Measurements from ENCODE around the gene SLC66A1.

SLC66A1 gene

DNA sequence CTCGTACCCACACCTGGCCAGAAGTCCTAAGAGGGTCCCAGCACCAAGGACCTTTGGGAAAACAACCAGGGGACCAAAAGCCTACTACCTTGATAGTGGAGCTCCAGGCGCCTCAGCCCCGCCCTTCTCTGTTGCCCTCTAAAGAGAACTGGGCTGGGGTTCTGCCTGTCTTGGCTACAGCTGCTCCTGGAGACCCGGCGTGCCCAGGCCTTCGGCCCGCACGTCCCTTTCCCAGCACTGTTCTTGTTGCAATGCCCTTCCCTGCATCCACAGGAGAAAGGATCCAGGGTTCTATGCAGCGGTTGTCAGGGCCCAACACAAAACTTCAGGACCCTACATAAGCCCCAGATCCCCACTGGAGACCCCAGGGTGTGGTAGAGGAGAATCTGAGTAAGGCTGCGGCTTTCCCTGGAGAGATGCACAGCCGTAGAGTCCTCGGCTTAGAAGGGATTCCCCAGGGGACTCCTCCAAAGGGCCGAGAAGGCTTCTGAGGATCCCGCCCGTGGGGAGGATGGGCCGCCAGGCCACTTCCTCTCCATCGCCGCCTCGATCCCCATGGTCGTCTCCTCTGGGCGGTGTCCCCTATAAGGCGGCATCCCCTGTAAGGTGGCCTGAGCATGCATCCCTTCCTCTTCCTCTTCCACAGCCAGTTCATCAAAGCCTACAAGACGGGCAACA, 12.0 kb downstream of the SLC66A1 start:
- TF ChIP-seq, protein P1, sequence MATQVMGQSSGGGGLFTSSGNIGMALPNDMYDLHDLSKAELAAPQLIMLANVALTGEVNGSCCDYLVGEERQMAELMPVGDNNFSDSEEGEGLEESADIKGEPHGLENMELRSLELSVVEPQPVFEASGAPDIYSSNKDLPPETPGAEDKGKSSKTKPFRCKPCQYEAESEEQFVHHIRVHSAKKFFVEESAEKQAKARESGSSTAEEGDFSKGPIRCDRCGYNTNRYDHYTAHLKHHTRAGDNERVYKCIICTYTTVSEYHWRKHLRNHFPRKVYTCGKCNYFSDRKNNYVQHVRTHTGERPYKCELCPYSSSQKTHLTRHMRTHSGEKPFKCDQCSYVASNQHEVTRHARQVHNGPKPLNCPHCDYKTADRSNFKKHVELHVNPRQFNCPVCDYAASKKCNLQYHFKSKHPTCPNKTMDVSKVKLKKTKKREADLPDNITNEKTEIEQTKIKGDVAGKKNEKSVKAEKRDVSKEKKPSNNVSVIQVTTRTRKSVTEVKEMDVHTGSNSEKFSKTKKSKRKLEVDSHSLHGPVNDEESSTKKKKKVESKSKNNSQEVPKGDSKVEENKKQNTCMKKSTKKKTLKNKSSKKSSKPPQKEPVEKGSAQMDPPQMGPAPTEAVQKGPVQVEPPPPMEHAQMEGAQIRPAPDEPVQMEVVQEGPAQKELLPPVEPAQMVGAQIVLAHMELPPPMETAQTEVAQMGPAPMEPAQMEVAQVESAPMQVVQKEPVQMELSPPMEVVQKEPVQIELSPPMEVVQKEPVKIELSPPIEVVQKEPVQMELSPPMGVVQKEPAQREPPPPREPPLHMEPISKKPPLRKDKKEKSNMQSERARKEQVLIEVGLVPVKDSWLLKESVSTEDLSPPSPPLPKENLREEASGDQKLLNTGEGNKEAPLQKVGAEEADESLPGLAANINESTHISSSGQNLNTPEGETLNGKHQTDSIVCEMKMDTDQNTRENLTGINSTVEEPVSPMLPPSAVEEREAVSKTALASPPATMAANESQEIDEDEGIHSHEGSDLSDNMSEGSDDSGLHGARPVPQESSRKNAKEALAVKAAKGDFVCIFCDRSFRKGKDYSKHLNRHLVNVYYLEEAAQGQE (IDR thresholded peaks at IDR 0.05; ENCODE audit: insufficient read depth in 1 of 2, low read depth in 2 of 2, low read length in 2 of 2) = no peak
- TF ChIP-seq FOXP2 (optimal IDR thresholded peaks at IDR 0.05; ENCODE audit: borderline replicate concordance, extremely low read depth, extremely low read length, insufficient read depth) = no peak
- no peak for TF ChIP-seq POLR2AphosphoS5 (IDR thresholded peaks at IDR 0.05; ENCODE audit: low read depth, low read length)
- TF ChIP-seq SIN3A (IDR thresholded peaks at IDR 0.05; ENCODE audit: borderline replicate concordance, insufficient read depth, low read length) = no peak
- TF ChIP-seq TAF1 (IDR thresholded peaks at IDR 0.05; ENCODE audit: borderline replicate concordance, insufficient read depth, low read length) = no peak

DNA sequence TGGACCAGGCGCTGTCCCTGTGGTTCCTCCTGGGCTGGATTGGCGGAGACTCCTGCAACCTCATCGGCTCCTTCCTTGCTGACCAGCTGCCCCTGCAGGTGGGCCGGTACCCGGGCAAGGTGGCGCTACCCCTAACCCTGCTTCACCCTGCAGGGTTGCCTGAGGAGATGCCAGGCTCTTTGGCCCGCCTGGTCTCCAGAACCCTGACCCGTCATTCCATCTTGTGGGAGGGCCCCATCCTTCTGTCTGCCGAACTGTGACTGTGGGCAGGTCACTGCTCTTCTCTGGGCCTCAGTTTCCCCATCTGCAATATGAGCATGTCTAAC, 12.5 kb downstream of the SLC66A1 start:
- TF ChIP-seq FOXP2 (optimal IDR thresholded peaks at IDR 0.05; ENCODE audit: borderline replicate concordance, extremely low read depth, extremely low read length, insufficient read depth) (no peak), POLR2AphosphoS5 (IDR thresholded peaks at IDR 0.05; ENCODE audit: low read depth, low read length) (no peak), SIN3A (IDR thresholded peaks at IDR 0.05; ENCODE audit: borderline replicate concordance, insufficient read depth, low read length) (no peak), TAF1 (IDR thresholded peaks at IDR 0.05; ENCODE audit: borderline replicate concordance, insufficient read depth, low read length) (no peak)
- TF ChIP-seq, protein P1 (IDR thresholded peaks at IDR 0.05; ENCODE audit: insufficient read depth in 1 of 2, low read depth in 2 of 2, low read length in 2 of 2) = no peak

DNA sequence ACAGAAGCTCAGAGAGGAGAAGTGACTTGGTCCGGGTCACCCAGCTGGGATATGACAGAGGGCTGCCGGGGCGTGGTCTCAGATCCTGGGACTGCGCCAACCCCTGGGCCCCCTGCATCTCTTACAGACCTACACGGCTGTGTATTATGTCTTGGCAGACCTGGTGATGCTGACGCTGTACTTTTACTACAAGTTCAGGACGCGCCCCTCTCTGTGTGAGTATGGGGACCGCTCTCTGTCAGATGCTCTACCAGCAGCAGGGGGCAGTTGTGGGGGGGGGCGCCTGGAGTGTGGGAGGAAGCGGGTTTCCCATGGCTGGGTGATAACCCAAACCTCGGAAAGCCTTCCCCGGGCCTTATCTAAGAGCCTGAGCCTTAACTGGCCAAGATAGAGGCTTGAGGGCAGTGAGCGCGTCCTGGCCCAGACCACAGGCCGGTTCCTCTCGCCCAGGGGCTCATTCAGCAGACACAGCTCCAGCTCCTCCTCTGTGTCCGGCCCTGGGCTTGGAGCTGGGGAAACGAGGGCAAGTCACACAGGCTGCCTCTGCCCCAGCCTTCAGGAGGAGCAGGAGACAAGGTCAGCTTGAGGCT, 13.3 kb downstream of the SLC66A1 start:
- TF ChIP-seq SIN3A (IDR thresholded peaks at IDR 0.05; ENCODE audit: borderline replicate concordance, insufficient read depth, low read length) (no peak), TAF1 (IDR thresholded peaks at IDR 0.05; ENCODE audit: borderline replicate concordance, insufficient read depth, low read length) (no peak), POLR2AphosphoS5 (IDR thresholded peaks at IDR 0.05; ENCODE audit: low read depth, low read length) (no peak), FOXP2 (optimal IDR thresholded peaks at IDR 0.05; ENCODE audit: borderline replicate concordance, extremely low read depth, extremely low read length, insufficient read depth) (no peak)
- TF ChIP-seq, protein P1 (IDR thresholded peaks at IDR 0.05; ENCODE audit: insufficient read depth in 1 of 2, low read depth in 2 of 2, low read length in 2 of 2) = no peak

DNA sequence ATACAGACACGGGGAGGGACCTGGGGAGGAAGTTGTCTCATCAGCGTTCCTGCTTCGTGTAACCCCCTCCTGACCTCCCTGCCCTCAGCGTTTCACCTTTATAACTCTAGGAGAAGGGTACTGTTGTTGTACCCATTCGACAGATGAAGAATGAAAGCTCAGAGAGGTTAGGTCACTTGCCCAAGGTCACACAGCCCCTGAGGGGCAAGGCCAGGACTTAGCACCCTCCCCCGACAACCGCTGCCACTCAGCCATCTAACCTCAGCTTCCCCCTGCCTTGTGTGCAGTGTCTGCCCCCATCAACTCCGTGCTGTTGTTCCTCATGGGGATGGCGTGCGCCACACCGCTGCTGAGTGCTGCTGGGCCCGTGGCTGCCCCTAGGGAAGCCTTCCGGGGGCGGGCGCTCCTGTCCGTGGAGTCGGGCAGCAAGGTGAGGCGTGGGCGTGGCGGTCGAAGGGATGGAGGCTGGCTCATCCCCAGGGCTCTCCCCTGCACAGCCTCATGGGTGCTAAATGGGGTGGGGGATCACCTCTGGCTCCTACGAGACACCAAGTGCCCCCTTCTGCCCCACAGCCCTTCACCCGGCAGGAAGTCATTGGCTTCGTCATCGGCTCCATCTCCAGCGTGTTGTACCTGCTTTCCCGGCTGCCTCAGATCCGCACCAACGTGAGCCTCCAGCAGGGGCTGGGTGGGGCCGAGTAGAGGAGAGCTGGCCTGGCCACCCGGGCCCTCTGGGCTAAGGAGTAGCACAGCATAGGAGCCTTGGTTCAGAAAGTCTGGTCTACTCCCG, 14.0 kb downstream of the SLC66A1 start:
- TF ChIP-seq TAF1 (IDR thresholded peaks at IDR 0.05; ENCODE audit: borderline replicate concordance, insufficient read depth, low read length) (no peak), FOXP2 (optimal IDR thresholded peaks at IDR 0.05; ENCODE audit: borderline replicate concordance, extremely low read depth, extremely low read length, insufficient read depth) (no peak)

DNA sequence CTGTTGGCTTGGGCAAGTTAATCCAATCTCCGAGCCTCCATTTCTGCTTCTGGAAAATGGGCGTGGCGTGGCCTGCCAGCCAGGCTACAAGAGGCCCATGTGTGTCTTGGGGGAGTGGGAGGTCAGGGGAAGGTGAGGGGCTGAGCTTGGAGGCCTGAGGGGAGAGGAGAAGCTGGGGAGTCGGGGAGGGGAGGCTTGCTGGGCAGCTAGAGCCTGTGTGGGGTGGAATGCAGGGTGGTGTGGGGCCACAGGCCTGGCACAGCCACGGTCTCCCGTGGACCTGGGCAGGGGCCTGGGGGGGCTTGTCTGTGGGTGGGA, 14.6 kb downstream of the SLC66A1 start:
- TF ChIP-seq SIN3A (IDR thresholded peaks at IDR 0.05; ENCODE audit: borderline replicate concordance, insufficient read depth, low read length) (no peak), TAF1 (IDR thresholded peaks at IDR 0.05; ENCODE audit: borderline replicate concordance, insufficient read depth, low read length) (no peak), FOXP2 (optimal IDR thresholded peaks at IDR 0.05; ENCODE audit: borderline replicate concordance, extremely low read depth, extremely low read length, insufficient read depth) (no peak), POLR2AphosphoS5 (IDR thresholded peaks at IDR 0.05; ENCODE audit: low read depth, low read length) (no peak)
- TF ChIP-seq, protein P1 (IDR thresholded peaks at IDR 0.05; ENCODE audit: insufficient read depth in 1 of 2, low read depth in 2 of 2, low read length in 2 of 2) = no peak
